OCI-LY1 (cell line): ENCODE measurements around the gene HOXD8.

ENCODE experiments used
- H2AFZ ChIP-seq: fragments of 200-600 bp; sonication (generic), shearing (Covaris generic); 2 replicates; pipeline ENCODE4 v1.6.0; 2014; ENCODE audit warnings: antibody characterized with exemption, mild to moderate bottlenecking, low read length
- H3F3A ChIP-seq: fragments of 200-600 bp; sonication (generic), shearing (Covaris generic); 2 replicates; pipeline ENCODE4 v1.6.0; 2014; ENCODE audit warnings: mild to moderate bottlenecking, antibody characterized with exemption, low read length, moderate library complexity; ENCODE audit not compliant: insufficient read depth
- H3K27ac ChIP-seq: fragments of 200-600 bp; sonication (generic); 2 replicates; pipeline ENCODE4 v1.5.1; 2014; ENCODE audit warnings: low read length, mixed run types, mild to moderate bottlenecking, low read depth; ENCODE audit not compliant: poor library complexity, severe bottlenecking
- H3K27me3 ChIP-seq: fragments of 200-600 bp; sonication (generic); 2 replicates; pipeline ENCODE4 v1.6.0; 2014; ENCODE audit warnings: antibody characterized with exemption, mild to moderate bottlenecking, low read length, moderate library complexity; ENCODE audit not compliant: insufficient read depth
- H3K36me3 ChIP-seq: fragments of 200-600 bp; sonication (generic); 2 replicates; pipeline ENCODE4 v1.6.1; 2014; ENCODE audit warnings: mild to moderate bottlenecking, antibody characterized with exemption, low read length, moderate library complexity, mixed read lengths; ENCODE audit not compliant: insufficient read depth
- H3K4me1 ChIP-seq: fragments of 200-600 bp; sonication (generic); 2 replicates; pipeline ENCODE4 v1.5.1; 2014; ENCODE audit warnings: mild to moderate bottlenecking, low read length, moderate library complexity; ENCODE audit not compliant: insufficient read depth, severe bottlenecking
- H3K4me2 ChIP-seq: fragments of 200-600 bp; sonication (generic), shearing (Covaris generic); 2 replicates; pipeline ENCODE4 v1.6.1; 2014; ENCODE audit warnings: low read length
- H3K4me3 ChIP-seq: fragments of 200-600 bp; sonication (generic); 2 replicates; pipeline ENCODE4 v1.5.1; 2014; ENCODE audit warnings: low read length, low read depth, mild to moderate bottlenecking, mixed read lengths; ENCODE audit not compliant: poor library complexity, severe bottlenecking
- H3K79me2 ChIP-seq: fragments of 200-600 bp; shearing (Covaris generic); 2 replicates; pipeline ENCODE4 v1.6.1; 2016; ENCODE audit warnings: mixed run types, low read length, mixed read lengths; ENCODE audit not compliant: insufficient read depth
- H3K9ac ChIP-seq: fragments of 200-600 bp; sonication (generic), shearing (Covaris generic); 2 replicates; pipeline ENCODE4 v1.6.1; 2014; ENCODE audit warnings: mild to moderate bottlenecking, low read length, mixed read lengths
- H3K9me2 ChIP-seq: fragments of 200-600 bp; sonication (generic), shearing (Covaris generic); 2 replicates; pipeline ENCODE4 v1.6.1; 2014; ENCODE audit warnings: low read depth, mild to moderate bottlenecking, low read length, mixed read lengths
- H3K9me3 ChIP-seq: fragments of 200-600 bp; shearing (Covaris generic); 2 replicates; pipeline ENCODE4 v1.6.1; 2014; ENCODE audit warnings: low read length, mixed read lengths
- H4K20me1 ChIP-seq: fragments of 200-600 bp; sonication (generic), shearing (Covaris generic); 2 replicates; pipeline ENCODE4 v1.6.0; 2016; ENCODE audit warnings: mild to moderate bottlenecking, low read length; ENCODE audit not compliant: insufficient read depth
- EZH2 ChIP-seq: fragments of 200-600 bp; sonication (generic), shearing (Covaris generic); IDR thresholded peaks from 2 replicates; pipeline ENCODE4 v1.8.0; 2017; ENCODE audit warnings: borderline replicate concordance, mixed run types, mild to moderate bottlenecking, antibody characterized with exemption, low read length, moderate library complexity, mixed read lengths
- TF ChIP-seq, protein P1 (sequence below): fragments of 200-600 bp; sonication (generic), shearing (Covaris generic); IDR thresholded peaks from 2 replicates; pipeline ENCODE4 v1.5.1; 2017; ENCODE audit warnings: mild to moderate bottlenecking, antibody characterized with exemption, low read length, moderate library complexity, mixed read lengths

Gene HOXD8

DNA sequence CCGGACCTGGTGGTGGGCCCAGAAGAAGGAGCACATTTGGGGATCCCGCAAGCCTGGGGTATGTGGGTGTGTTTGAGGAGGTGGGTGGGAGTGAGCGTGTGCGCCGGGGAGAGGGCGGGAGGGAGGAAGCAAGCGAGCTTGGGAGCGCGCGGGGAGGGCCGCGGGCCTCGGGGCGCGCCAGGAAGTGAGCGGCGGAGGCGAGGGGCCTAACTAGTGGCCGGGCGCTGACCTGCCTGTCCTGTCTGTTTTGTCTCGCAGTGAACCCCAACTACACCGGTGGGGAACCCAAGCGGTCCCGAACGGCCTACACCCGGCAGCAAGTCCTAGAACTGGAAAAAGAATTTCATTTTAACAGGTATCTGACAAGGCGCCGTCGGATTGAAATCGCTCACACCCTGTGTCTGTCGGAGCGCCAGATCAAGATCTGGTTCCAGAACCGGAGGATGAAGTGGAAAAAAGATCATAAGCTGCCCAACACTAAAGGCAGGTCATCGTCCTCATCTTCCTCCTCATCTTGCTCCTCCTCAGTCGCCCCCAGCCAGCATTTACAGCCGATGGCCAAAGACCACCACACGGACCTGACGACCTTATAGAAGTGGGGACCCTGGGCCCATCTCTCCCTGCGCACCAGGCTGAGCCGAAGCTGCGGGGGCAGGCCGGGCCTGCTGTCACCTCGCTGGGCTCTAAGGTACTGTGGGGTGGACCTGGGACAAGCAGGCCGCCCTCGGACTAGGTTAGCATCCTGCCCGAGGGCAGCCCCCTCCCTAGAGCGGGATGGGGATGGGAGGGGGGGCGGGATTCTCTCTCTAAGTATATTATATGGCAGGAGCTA is 23.1 kb downstream of the HOXD8 start:
- H4K20me1 ChIP-seq, result no peaks in the 10 kb centered on the region
- H3K9me3 ChIP-seq, result no peaks in the 10 kb centered on the region
- H3K79me2 ChIP-seq, result no peaks in the 10 kb centered on the region
- no peaks in the 10 kb centered on the region for H3K27me3 ChIP-seq
- H3K9ac ChIP-seq, result no peak overlapping the region
- no peaks in the 10 kb centered on the region for H3K9me2 ChIP-seq
- no peak overlapping the region for H2AFZ ChIP-seq
- no peak overlapping the region for H3K27ac ChIP-seq
- H3K4me3 ChIP-seq, result no peak overlapping the region
- no peak overlapping the region for H3K4me2 ChIP-seq
- no peaks in the 10 kb centered on the region for H3K36me3 ChIP-seq
- TF ChIP-seq, protein P1, sequence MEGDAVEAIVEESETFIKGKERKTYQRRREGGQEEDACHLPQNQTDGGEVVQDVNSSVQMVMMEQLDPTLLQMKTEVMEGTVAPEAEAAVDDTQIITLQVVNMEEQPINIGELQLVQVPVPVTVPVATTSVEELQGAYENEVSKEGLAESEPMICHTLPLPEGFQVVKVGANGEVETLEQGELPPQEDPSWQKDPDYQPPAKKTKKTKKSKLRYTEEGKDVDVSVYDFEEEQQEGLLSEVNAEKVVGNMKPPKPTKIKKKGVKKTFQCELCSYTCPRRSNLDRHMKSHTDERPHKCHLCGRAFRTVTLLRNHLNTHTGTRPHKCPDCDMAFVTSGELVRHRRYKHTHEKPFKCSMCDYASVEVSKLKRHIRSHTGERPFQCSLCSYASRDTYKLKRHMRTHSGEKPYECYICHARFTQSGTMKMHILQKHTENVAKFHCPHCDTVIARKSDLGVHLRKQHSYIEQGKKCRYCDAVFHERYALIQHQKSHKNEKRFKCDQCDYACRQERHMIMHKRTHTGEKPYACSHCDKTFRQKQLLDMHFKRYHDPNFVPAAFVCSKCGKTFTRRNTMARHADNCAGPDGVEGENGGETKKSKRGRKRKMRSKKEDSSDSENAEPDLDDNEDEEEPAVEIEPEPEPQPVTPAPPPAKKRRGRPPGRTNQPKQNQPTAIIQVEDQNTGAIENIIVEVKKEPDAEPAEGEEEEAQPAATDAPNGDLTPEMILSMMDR, result no peak
- TF ChIP-seq EZH2, result no peak
- no peaks in the 10 kb centered on the region for H3F3A ChIP-seq
- H3K4me1 ChIP-seq, result no peaks in the 10 kb centered on the region

DNA sequence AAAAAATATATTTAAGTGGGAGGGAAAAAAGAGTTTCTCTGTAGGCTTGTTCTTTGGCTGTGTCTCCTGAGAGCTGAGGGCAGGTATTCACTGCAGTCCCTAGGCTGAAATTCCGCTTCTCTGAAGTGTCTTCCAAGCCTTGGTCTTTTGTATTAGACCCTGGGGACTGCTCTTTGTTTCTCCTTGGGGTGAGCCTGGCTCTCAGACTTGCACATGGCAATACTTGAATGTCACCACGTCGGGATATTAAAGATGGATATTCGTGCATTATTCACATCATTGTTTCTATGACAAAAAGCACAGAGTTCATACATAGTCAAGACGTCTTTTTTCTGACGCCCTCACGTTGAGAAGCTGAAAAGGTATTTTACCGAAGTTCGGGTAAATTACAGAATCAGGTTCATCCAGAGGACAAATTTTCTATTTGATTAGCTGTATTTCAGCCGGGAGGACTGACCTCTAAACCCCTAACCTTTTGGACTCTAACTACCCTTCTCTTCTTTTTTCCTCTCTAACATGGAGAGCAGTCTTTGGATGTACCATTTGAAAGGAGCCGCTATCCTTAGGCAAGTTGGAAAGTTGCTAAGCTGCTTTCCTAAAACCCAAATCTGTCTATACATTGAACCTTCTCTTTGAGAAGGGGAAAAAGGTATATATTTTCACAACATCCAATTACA is 25.2 kb downstream of the HOXD8 start:
- H3K9me3 ChIP-seq, result no peaks in the 10 kb centered on the region
- H3K4me3 ChIP-seq, result no peak overlapping the region
- no peak overlapping the region for H3K9ac ChIP-seq
- H4K20me1 ChIP-seq, result no peaks in the 10 kb centered on the region
- TF ChIP-seq, protein P1, result no peak
- TF ChIP-seq EZH2, result no peak
- no peak overlapping the region for H3K27ac ChIP-seq
- no peaks in the 10 kb centered on the region for H3F3A ChIP-seq
- no peaks in the 10 kb centered on the region for H3K4me1 ChIP-seq
- no peaks in the 10 kb centered on the region for H3K36me3 ChIP-seq
- H3K9me2 ChIP-seq, result no peaks in the 10 kb centered on the region
- H3K79me2 ChIP-seq, result no peaks in the 10 kb centered on the region
- no peak overlapping the region for H2AFZ ChIP-seq
- no peak overlapping the region for H3K4me2 ChIP-seq
- no peaks in the 10 kb centered on the region for H3K27me3 ChIP-seq

DNA sequence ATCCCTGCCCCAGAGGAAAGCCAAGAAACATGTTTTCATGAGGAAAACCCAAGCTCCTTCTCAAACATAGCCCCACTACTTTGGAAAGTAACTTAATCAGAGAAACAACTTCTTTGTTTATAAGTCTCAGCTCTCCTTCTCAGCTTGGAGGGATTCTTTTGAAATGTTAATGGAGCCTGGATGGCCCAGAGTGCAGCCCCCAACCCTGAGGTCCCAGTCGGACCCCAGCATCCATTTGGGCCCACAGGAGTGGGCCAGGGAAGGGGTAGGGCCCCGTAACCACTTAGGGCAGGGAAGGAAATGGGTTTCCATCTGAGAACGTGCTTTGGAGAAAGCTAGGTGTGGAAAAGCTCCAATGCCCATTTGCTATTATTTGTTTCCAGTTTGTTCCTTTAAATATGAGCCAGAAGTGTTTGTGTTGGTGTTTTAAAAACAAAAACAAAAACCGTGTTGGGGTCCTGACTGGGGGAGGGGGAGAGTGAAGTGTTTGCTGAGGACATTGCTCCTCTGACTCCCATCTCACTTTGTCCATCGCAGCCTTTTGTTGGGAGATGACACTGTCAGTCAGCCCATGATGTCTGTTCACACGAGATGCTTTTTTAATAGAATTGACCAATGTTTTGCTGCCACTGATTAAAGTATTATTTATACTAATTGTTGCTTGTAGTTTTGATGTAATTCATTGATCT is 26.0 kb downstream of the HOXD8 start:
- no peaks in the 10 kb centered on the region for H3K9me2 ChIP-seq
- no peak overlapping the region for H2AFZ ChIP-seq
- H3K36me3 ChIP-seq, result no peaks in the 10 kb centered on the region
- no peak overlapping the region for H3K4me3 ChIP-seq
- H3K79me2 ChIP-seq, result no peaks in the 10 kb centered on the region
- H3K4me2 ChIP-seq, result no peak overlapping the region
- H3K9me3 ChIP-seq, result no peaks in the 10 kb centered on the region
- no peaks in the 10 kb centered on the region for H3F3A ChIP-seq
- TF ChIP-seq, protein P1, result no peak
- TF ChIP-seq EZH2, result no peak
- H4K20me1 ChIP-seq, result no peaks in the 10 kb centered on the region
- H3K27ac ChIP-seq, result no peak overlapping the region
- H3K9ac ChIP-seq, result no peak overlapping the region
- no peaks in the 10 kb centered on the region for H3K27me3 ChIP-seq
- no peaks in the 10 kb centered on the region for H3K4me1 ChIP-seq
